DOHH2 (cell line): ENCODE results near the gene MEX3C.

ENCODE experiments used
- H3F3A ChIP-seq: fragments of 200-600 bp; sonication (generic), shearing (Covaris generic); 2 replicates; pipeline ENCODE4 v1.6.0; 2016; ENCODE audit warnings: antibody characterized with exemption, mild to moderate bottlenecking; ENCODE audit not compliant: control insufficient read depth, insufficient read depth
- H3K27ac ChIP-seq: fragments of 200-600 bp; sonication (generic); 2 replicates; pipeline ENCODE4 v1.5.1; 2014; ENCODE audit warnings: low read depth, mild to moderate bottlenecking, low read length, moderate library complexity
- H3K27me3 ChIP-seq: fragments of 200-600 bp; sonication (generic); 2 replicates; pipeline ENCODE4 v1.6.1; 2014; ENCODE audit warnings: mild to moderate bottlenecking, low read length, mixed read lengths; ENCODE audit not compliant: control insufficient read depth
- H3K36me3 ChIP-seq: fragments of 200-600 bp; sonication (generic); 2 replicates; pipeline ENCODE4 v1.6.1; 2014; ENCODE audit warnings: mild to moderate bottlenecking, low read length, moderate library complexity, mixed read lengths; ENCODE audit not compliant: control insufficient read depth
- H3K4me1 ChIP-seq: fragments of 200-600 bp; sonication (generic); 2 replicates; pipeline ENCODE4 v1.6.1; 2014; ENCODE audit warnings: mild to moderate bottlenecking, low read length, mixed read lengths; ENCODE audit not compliant: control insufficient read depth
- H3K4me2 ChIP-seq: fragments of 200-600 bp; sonication (generic); 2 replicates; pipeline ENCODE4 v1.6.0; 2014; ENCODE audit warnings: mild to moderate bottlenecking, low read length, moderate library complexity
- H3K4me3 ChIP-seq: fragments of 200-600 bp; sonication (generic); 2 replicates; pipeline ENCODE4 v1.5.1; 2014; ENCODE audit warnings: mild to moderate bottlenecking, low read length, mixed read lengths
- H3K79me2 ChIP-seq: fragments of 200-600 bp; sonication (generic); 2 replicates; pipeline ENCODE4 v1.6.1; 2014; ENCODE audit warnings: mild to moderate bottlenecking, low read length, mixed read lengths; ENCODE audit not compliant: control insufficient read depth
- H3K9me2 ChIP-seq: fragments of 200-600 bp; sonication (generic); replicated peaks from 2 replicates; pipeline ENCODE4 v1.6.1; 2014; ENCODE audit warnings: mild to moderate bottlenecking, low read length, mixed read lengths; ENCODE audit not compliant: control insufficient read depth
- H3K9me3 ChIP-seq: fragments of 200-600 bp; sonication (generic); 2 replicates; pipeline ENCODE4 v1.6.1; 2014; ENCODE audit warnings: antibody characterized with exemption, low read length, mixed read lengths; ENCODE audit not compliant: control insufficient read depth, insufficient read depth
- H4K20me1 ChIP-seq: fragments of 200-600 bp; sonication (generic); 2 replicates; pipeline ENCODE4 v1.6.0; 2014; ENCODE audit warnings: low read depth, mild to moderate bottlenecking, antibody characterized with exemption, low read length, moderate library complexity; ENCODE audit not compliant: control insufficient read depth, insufficient read depth
- CTCF ChIP-seq: fragments of 200-600 bp; sonication (generic); IDR thresholded peaks from one replicate; pipeline ENCODE4 v1.5.1; 2014; ENCODE audit warnings: antibody characterized with exemption, mild to moderate bottlenecking, low read depth, low read length; ENCODE audit not compliant: poor library complexity, severe bottlenecking
- EZH2phosphoT487 ChIP-seq: fragments of 200-600 bp; sonication (generic); IDR thresholded peaks from 2 replicates; pipeline ENCODE4 v1.6.1; 2017; ENCODE audit warnings: borderline replicate concordance, mild to moderate bottlenecking, antibody characterized with exemption, low read length, moderate library complexity, mixed read lengths

MEX3C gene

GRCh38 chr18:51137026-51137729, 60.3 kb downstream of the MEX3C start:
- H3K4me3 ChIP-seq, result no peak overlapping the region
- no peaks in the 10 kb centered on the region for H3K36me3 ChIP-seq
- peaks cover 3% of the 10 kb centered on the region; the same call in 1 of the 2 replicates for H3K27me3 ChIP-seq
- no peaks in the 10 kb centered on the region for H3K79me2 ChIP-seq
- H3K4me2 ChIP-seq, result no peak overlapping the region
- no peak overlapping the region for H3K27ac ChIP-seq
- no peaks in the 10 kb centered on the region for H3K4me1 ChIP-seq
- no peaks in the 10 kb centered on the region for H3F3A ChIP-seq
- no peaks in the 10 kb centered on the region for H3K9me3 ChIP-seq
- H3K9me2 ChIP-seq, result no peaks in the 10 kb centered on the region
- TF ChIP-seq EZH2phosphoT487, result no peak
- no peak for TF ChIP-seq CTCF
- H4K20me1 ChIP-seq, result no peaks in the 10 kb centered on the region

DNA sequence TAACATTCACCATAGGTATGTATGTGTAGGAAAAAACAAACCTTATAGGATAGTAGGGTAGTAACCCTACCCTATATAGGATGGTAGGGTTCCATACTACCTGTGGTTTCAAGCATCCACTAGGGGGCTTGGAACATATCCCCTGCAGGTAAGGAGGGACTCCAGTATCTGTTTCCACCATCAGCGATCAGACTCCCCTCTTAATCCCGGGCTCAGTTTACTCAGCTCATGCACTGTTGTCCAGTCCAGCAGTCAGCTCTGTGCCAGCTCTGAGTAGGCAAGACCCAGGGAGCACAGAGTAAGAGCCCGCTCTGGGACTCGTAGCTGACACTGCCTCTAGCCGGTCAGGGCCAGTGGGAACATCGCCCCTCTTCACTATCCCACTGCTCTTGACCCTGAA, 61.7 kb downstream of the MEX3C start:
- no peak overlapping the region for H3K4me2 ChIP-seq
- no peaks in the 10 kb centered on the region for H3K9me3 ChIP-seq
- no peaks in the 10 kb centered on the region for H3K9me2 ChIP-seq
- no peaks in the 10 kb centered on the region for H3K4me1 ChIP-seq
- H3F3A ChIP-seq, result peaks cover 6% of the 10 kb centered on the region
- H3K79me2 ChIP-seq, result no peaks in the 10 kb centered on the region
- H4K20me1 ChIP-seq, result no peaks in the 10 kb centered on the region
- TF ChIP-seq EZH2phosphoT487 (no peak), CTCF (peak; percentile 57)
- no peaks in the 10 kb centered on the region for H3K27me3 ChIP-seq
- H3K36me3 ChIP-seq, result no peaks in the 10 kb centered on the region
- no peak overlapping the region for H3K4me3 ChIP-seq
- no peak overlapping the region for H3K27ac ChIP-seq

DNA sequence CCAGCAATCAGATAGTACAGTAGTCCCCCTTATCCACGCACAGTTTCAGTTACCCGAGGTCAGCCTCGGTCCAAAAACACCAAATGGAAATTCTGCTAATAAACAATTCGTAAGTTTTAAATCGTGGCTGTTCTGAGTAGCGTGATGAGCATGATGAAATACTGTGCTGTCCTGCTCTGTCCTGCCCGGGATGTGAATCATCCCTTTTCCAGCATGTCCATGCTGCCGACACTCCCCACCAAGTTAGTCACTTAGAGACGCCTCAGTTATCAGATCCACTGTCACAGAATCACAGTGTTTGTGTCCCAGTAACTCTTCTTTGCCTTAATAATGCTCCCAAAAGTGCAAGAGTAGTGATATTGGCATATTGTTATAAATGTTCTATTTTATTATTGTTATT, 62.1 kb downstream of the MEX3C start:
- Histone ChIP-seq H3K4me2 (no peak overlapping the region), H3K27ac (no peak overlapping the region), H3K36me3 (no peaks in the 10 kb centered on the region), H3K27me3 (no peaks in the 10 kb centered on the region), H3F3A (peaks cover 10% of the 10 kb centered on the region), H3K4me1 (no peaks in the 10 kb centered on the region), H3K9me3 (no peaks in the 10 kb centered on the region; the same call in 1 of the 2 replicates), H4K20me1 (no peaks in the 10 kb centered on the region), H3K9me2 (no peaks in the 10 kb centered on the region), H3K79me2 (no peaks in the 10 kb centered on the region), H3K4me3 (no peak overlapping the region)
- TF ChIP-seq CTCF (no peak), EZH2phosphoT487 (no peak)
